ENCODE data around the gene MMS22L.

DNA sequence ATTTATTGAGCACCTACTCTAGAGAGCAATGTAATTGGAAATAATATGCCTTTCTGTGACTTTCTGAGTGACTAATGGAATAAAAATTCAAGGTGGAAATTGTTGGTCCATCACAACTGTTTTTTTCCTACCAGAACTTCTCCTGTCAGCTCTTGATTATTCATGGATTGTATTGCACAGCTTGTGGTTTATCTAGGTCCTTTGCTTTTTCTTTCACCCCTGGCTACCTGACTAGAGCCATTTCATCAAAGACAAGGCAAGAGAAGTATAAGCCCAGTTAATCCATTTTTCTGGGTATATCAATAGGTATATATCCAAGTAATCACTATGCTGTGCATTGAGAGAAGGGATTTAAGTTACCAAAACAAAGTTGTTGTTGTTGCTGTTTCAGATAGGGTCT is 168.4 kb downstream of the MMS22L start:
- TF ChIP-seq TAF1 (IDR thresholded peaks at IDR 0.05; ENCODE audit: borderline replicate concordance, insufficient read depth, low read length) (no peak), POLR2AphosphoS5 (IDR thresholded peaks at IDR 0.05; ENCODE audit: low read depth, low read length) (no peak)

All from PFSK-1 (cell line).